B cell (primary cell): ENCODE results near the gene KATNA1. TPM values are rescaled to one million over a fixed set of nuclear protein-coding genes. Genes with fewer than 3 reads are reported as not detected.

Experiments
- ATAC-seq: fragments of 200-7000 bp; cut with Tn5 transposase; one replicate; pipeline ENCODE4 v1.10.0; 2021; ENCODE audit warnings: low read depth, mild to moderate bottlenecking, moderate number of reproducible peaks, moderate library complexity
- CTCF ChIA-PET: fragments of 350-600 bp; sonication (Branson Sonifier 250); formaldehyde crosslinking; loops from one replicate; lab custom pipeline; 2021; ENCODE audit warnings: antibody characterized with exemption, inconsistent platforms; lab: Charles Lee
- POLR2A ChIA-PET: fragments of 350-600 bp; sonication (Branson Sonifier 250); formaldehyde crosslinking; loops from one replicate; lab custom pipeline; 2021; ENCODE audit warnings: antibody characterized with exemption; lab: Charles Lee
- DNase-seq: peaks from one replicate; pipeline ENCODE4 v3.0.0; 2013
- H2AFZ ChIP-seq: 2 replicates; pipeline ENCODE4 v1.6.1; 2012; ENCODE audit warnings: mild to moderate bottlenecking, low read depth, low read length; ENCODE audit not compliant: insufficient read depth, poor library complexity, severe bottlenecking
- H3K27ac ChIP-seq, 2 donors: 1 replicate in 1 of 2; 2 replicates in 1 of 2; pipeline ENCODE4 v1.5.1; 2012 to 2013; ENCODE audit warnings: low read length in 2 of 2, mild to moderate bottlenecking in 2 of 2, moderate library complexity in 1 of 2
- H3K27me3 ChIP-seq, 4 experiments: fragments of 200-600 bp in 1 of 4; sonication (generic) in 1 of 4; replicated peaks in 1 of 4; 1 replicate in 2 of 4; 2 replicates in 2 of 4; pipeline versions ENCODE4 v1.6.1 to v1.7.0; 2013 to 2016; ENCODE audit warnings: low read length in 3 of 4, mild to moderate bottlenecking in 2 of 4, mixed read lengths in 1 of 4, moderate library complexity in 1 of 4; ENCODE audit not compliant: insufficient read depth in 4 of 4, control insufficient read depth in 3 of 4; ENCODE audit errors: control extremely low read depth in 1 of 4
- H3K36me3 ChIP-seq, 2 experiments: replicated peaks in 1 of 2; 1 replicate in 1 of 2; 2 replicates in 1 of 2; pipeline versions ENCODE4 v1.6.1 to v1.7.1; 2013; ENCODE audit warnings: low read length in 1 of 2; ENCODE audit not compliant: insufficient read depth in 2 of 2, control insufficient read depth in 1 of 2; ENCODE audit errors: control extremely low read depth in 1 of 2, extremely low read depth in 1 of 2
- H3K4me1 ChIP-seq, 2 donors: fragments of 200-600 bp in 1 of 2; sonication (generic) in 1 of 2; 1 replicate in 1 of 2; 2 replicates in 1 of 2; pipeline versions ENCODE4 v1.5.1 to v1.6.1; 2013 to 2017; ENCODE audit warnings: low read length in 2 of 2; ENCODE audit not compliant: control insufficient read depth in 2 of 2, insufficient read depth in 2 of 2
- H3K4me2 ChIP-seq: replicated peaks from 2 replicates; pipeline ENCODE3; 2012; ENCODE audit warnings: mild to moderate bottlenecking, low read depth, low read length; ENCODE audit not compliant: poor library complexity, severe bottlenecking
- H3K4me3 ChIP-seq, 5 experiments: fragments of 200-600 bp in 1 of 5; sonication (generic) in 1 of 5; 1 replicate in 3 of 5; 2 replicates in 2 of 5; pipeline versions ENCODE4 v1.5.1 to v1.7.0; 2011 to 2016; ENCODE audit warnings: low read length in 4 of 5, mild to moderate bottlenecking in 4 of 5, low read depth in 2 of 5, control low read depth in 1 of 5, moderate library complexity in 1 of 5; ENCODE audit not compliant: insufficient read depth in 1 of 5; ENCODE audit errors: control extremely low read depth in 1 of 5, extremely low read depth in 1 of 5
- H3K79me2 ChIP-seq: fragments of 200-600 bp; sonication (generic); one replicate; pipeline ENCODE4 v1.6.0; 2016; ENCODE audit warnings: low read length; ENCODE audit not compliant: control insufficient read depth, insufficient read depth
- H3K9ac ChIP-seq: fragments of 200-600 bp; sonication (generic); 2 replicates; pipeline ENCODE4 v1.6.1; 2017; ENCODE audit warnings: mild to moderate bottlenecking, low read length, moderate library complexity
- H3K9me3 ChIP-seq, 3 donors: one replicate each; pipeline versions ENCODE4 v1.6.1 to v1.7.1; 2013; ENCODE audit warnings: low read length in 2 of 3; ENCODE audit not compliant: control insufficient read depth in 2 of 3, insufficient read depth in 1 of 3; ENCODE audit errors: control extremely low read depth in 1 of 3
- H4K20me1 ChIP-seq: 2 replicates; pipeline ENCODE4 v1.6.0; 2012; ENCODE audit warnings: mild to moderate bottlenecking, low read length; ENCODE audit not compliant: insufficient read depth, control insufficient read depth, poor library complexity, severe bottlenecking
- H3K27ac Mint-ChIP-seq: one replicate; pipeline ENCODE4 v1.8.0; 2021; ENCODE audit warnings: mixed read lengths
- H3K27me3 Mint-ChIP-seq: one replicate; pipeline ENCODE4 v1.8.0; 2021; ENCODE audit warnings: mixed read lengths
- H3K4me1 Mint-ChIP-seq: one replicate; pipeline ENCODE4 v1.8.0; 2021; ENCODE audit warnings: mixed read lengths
- H3K4me3 Mint-ChIP-seq: one replicate; pipeline ENCODE4 v1.8.0; 2021; ENCODE audit warnings: mixed read lengths
- H3K9me3 Mint-ChIP-seq: one replicate; pipeline ENCODE4 v1.8.0; 2022; ENCODE audit warnings: mixed read lengths; ENCODE audit not compliant: insufficient read depth
- CTCF ChIP-seq: fragments of 200-600 bp; IDR thresholded peaks from one replicate; pipeline ENCODE4 v1.8.0; 2022; ENCODE audit warnings: antibody characterized with exemption, mild to moderate bottlenecking
- EZH2 ChIP-seq: IDR thresholded peaks from 2 replicates; pipeline ENCODE4 v1.6.1; 2012; ENCODE audit warnings: borderline replicate concordance, low read depth, mild to moderate bottlenecking, moderate library complexity, low read length; ENCODE audit not compliant: insufficient read depth, poor library complexity, severe bottlenecking
- WGBS: methylation state at CpG from one replicate; pipeline ENCODE4 v1.1.5; 2013; ENCODE audit warnings: missing lambda C conversion rate; ENCODE audit not compliant: insufficient coverage; 5-methylcytosine and 5-hydroxymethylcytosine counted together
- intact Hi-C: fragments of 100-400 bp; cut with micrococcal nuclease; formaldehyde crosslinking; loops from one replicate; pipeline ENCODE4 v1.10.0; 2022
- polyA plus RNA-seq: library from polyadenylated mRNA; depleted of rRNA; stranded (reverse); fragments of >200 nt; gene quantifications from 2 replicates; pipeline ENCODE4 v1.2.3, GENCODE V29; 2012
- total RNA-seq, 2 donors: library from RNA; stranded (reverse); fragments of 120-200 nt in 1 of 2; gene quantifications; 1 replicate in 1 of 2; 2 replicates in 1 of 2; pipeline versions ENCODE4 v1.2.3 to v1.2.4, GENCODE V29; 2013 to 2022

The KATNA1 gene
- total and polyA plus RNA-seq, 2 donors (not counting 1 experiment from before 2014, with no cell fraction given), result 10.6 to 19.8 TPM

GRCh38 chr6:149694921-149695320 is 46.4 kb upstream of the KATNA1 start:
- peaks cover 79% of the 10 kb centered on the region for H3K79me2 ChIP-seq
- H3K4me1 ChIP-seq, result no peaks in the 10 kb centered on the region
- H3K36me3 ChIP-seq, result peaks cover 11 to 54% of the 10 kb centered on the region in 2 experiments
- H4K20me1 ChIP-seq, result peaks cover 73% of the 10 kb centered on the region
- Mint-ChIP-seq H3K4me3 (no peak overlapping the region), H3K4me1 (peaks cover 3% of the 10 kb centered on the region), H3K9me3 (no peaks in the 10 kb centered on the region), H3K27ac (no peak overlapping the region), H3K27me3 (no peaks in the 10 kb centered on the region)
- H3K9me3 ChIP-seq, result no peaks in the 10 kb centered on the region
- H3K4me2 ChIP-seq, result no peak overlapping the region
- no peak overlapping the region for H3K4me3 ChIP-seq
- no peak for TF ChIP-seq CTCF
- no peak for TF ChIP-seq EZH2
- WGBS, result no CpG with 5 or more reads among the region's 2 CpGs
- CTCF ChIA-PET, result interaction anchor here (0.7 kb wide), 1 partner anchor 532 kb away, joined by 7 read pairs; no protein-coding TSS in a partner anchor
- H2AFZ ChIP-seq, result no peak overlapping the region
- no peaks in the 10 kb centered on the region for H3K27me3 ChIP-seq
- intact Hi-C loops, result no loop called here
- H3K9ac ChIP-seq, result no peak overlapping the region
- no peak for ATAC-seq
- DNase-seq, result no peak
- POLR2A ChIA-PET, result no interaction called here
- H3K27ac ChIP-seq, result no peak overlapping the region

- no peak for ATAC-seq
- no peak overlapping the region for H2AFZ ChIP-seq
- POLR2A ChIA-PET, result no interaction called here
- H3K4me3 ChIP-seq, result no peak overlapping the region
- TF ChIP-seq EZH2, result no peak
- TF ChIP-seq CTCF, result no peak
- H3K36me3 ChIP-seq, result peaks cover 5 to 37% of the 10 kb centered on the region in 2 experiments
- no peak overlapping the region for H3K4me2 ChIP-seq
- H3K9me3 Mint-ChIP-seq, result no peaks in the 10 kb centered on the region
- intact Hi-C loops, result no loop called here
- CTCF ChIA-PET, result no interaction called here
- H3K4me1 ChIP-seq, result no peaks in the 10 kb centered on the region
- no peak overlapping the region for H3K27ac ChIP-seq
- H3K9me3 ChIP-seq, result no peaks in the 10 kb centered on the region
- 89% methylated on average over 2 of the region's 2 CpGs for WGBS
- H3K79me2 ChIP-seq, result peaks cover 72% of the 10 kb centered on the region
- no peak overlapping the region for H3K4me3 Mint-ChIP-seq
- H3K27me3 ChIP-seq, result no peaks in the 10 kb centered on the region
- no peak overlapping the region for H3K27ac Mint-ChIP-seq
- no peaks in the 10 kb centered on the region for H3K27me3 Mint-ChIP-seq
- H4K20me1 ChIP-seq, result peaks cover 56% of the 10 kb centered on the region
- DNase-seq, result no peak
- no peak overlapping the region for H3K9ac ChIP-seq
- H3K4me1 Mint-ChIP-seq, result no peaks in the 10 kb centered on the region
Observed at GRCh38 chr6:149691201-149691600, 42.7 kb upstream of the KATNA1 start.
